ENCODE results near the gene HTRA1.

Gene HTRA1

GRCh38 chr10:122490268-122490667, 28.9 kb downstream of the HTRA1 start:
- Histone ChIP-seq H3K9ac (ENCODE audit: low read length) (peak overlapping the region; percentile 0), H3K9me3 (ENCODE audit: control insufficient read depth, low read length) (no peaks in the 10 kb centered on the region), H3K4me3 (ENCODE audit: low read length) (no peak overlapping the region), H3K27me3 (replicated peaks; ENCODE audit: control insufficient read depth, insufficient read depth, low read length) (no peaks in the 10 kb centered on the region), H3K4me1 (ENCODE audit: control insufficient read depth, insufficient read depth, low read length) (peaks cover 80% of the 10 kb centered on the region), H3K36me3 (ENCODE audit: control insufficient read depth, insufficient read depth, low read length, severe bottlenecking) (peaks cover 15% of the 10 kb centered on the region)
- DNase-seq (ENCODE audit: low read depth) = peak; percentile 53

- H3K4me3 ChIP-seq (ENCODE audit: low read length) = no peak overlapping the region
- H3K4me1 ChIP-seq (ENCODE audit: control insufficient read depth, insufficient read depth, low read length) = peaks cover 78% of the 10 kb centered on the region
- DNase-seq (ENCODE audit: low read depth) = peak; percentile 87
- no peaks in the 10 kb centered on the region for H3K27me3 ChIP-seq (replicated peaks; ENCODE audit: control insufficient read depth, insufficient read depth, low read length)
- no peaks in the 10 kb centered on the region for H3K9me3 ChIP-seq (ENCODE audit: control insufficient read depth, low read length)
- peak overlapping the region; percentile 0 for H3K9ac ChIP-seq (ENCODE audit: low read length)
- peaks cover 15% of the 10 kb centered on the region for H3K36me3 ChIP-seq (ENCODE audit: control insufficient read depth, insufficient read depth, low read length, severe bottlenecking)
These were observed 29.7 kb downstream of the HTRA1 start for GRCh38 chr10:122490786-122491680.

- H3K9ac ChIP-seq (ENCODE audit: low read length) = peak overlapping the region; percentile 4
- no peak overlapping the region for H3K4me3 ChIP-seq (ENCODE audit: low read length)
- no peaks in the 10 kb centered on the region for H3K27me3 ChIP-seq (replicated peaks; ENCODE audit: control insufficient read depth, insufficient read depth, low read length)
- peaks cover 15% of the 10 kb centered on the region for H3K36me3 ChIP-seq (ENCODE audit: control insufficient read depth, insufficient read depth, low read length, severe bottlenecking)
- peak; percentile 48 for DNase-seq (ENCODE audit: low read depth)
- H3K4me1 ChIP-seq (ENCODE audit: control insufficient read depth, insufficient read depth, low read length) = peaks cover 69% of the 10 kb centered on the region
- no peaks in the 10 kb centered on the region for H3K9me3 ChIP-seq (ENCODE audit: control insufficient read depth, low read length)
These were observed 30.7 kb downstream of the HTRA1 start for GRCh38 chr10:122492006-122492405.

GRCh38 chr10:122492999-122493481, 31.7 kb downstream of the HTRA1 start:
- Histone ChIP-seq H3K9ac (ENCODE audit: low read length) (peak overlapping the region; percentile 80), H3K9me3 (ENCODE audit: control insufficient read depth, low read length) (no peaks in the 10 kb centered on the region)

GRCh38 chr10:122493761-122494160, 32.4 kb downstream of the HTRA1 start:
- Histone ChIP-seq H3K9ac (ENCODE audit: low read length) (peak overlapping the region; percentile 86), H3K36me3 (ENCODE audit: control insufficient read depth, insufficient read depth, low read length, severe bottlenecking) (peaks cover 11% of the 10 kb centered on the region), H3K4me1 (ENCODE audit: control insufficient read depth, insufficient read depth, low read length) (peaks cover 70% of the 10 kb centered on the region), H3K9me3 (ENCODE audit: control insufficient read depth, low read length) (no peaks in the 10 kb centered on the region), H3K4me3 (ENCODE audit: low read length) (no peak overlapping the region), H3K27me3 (replicated peaks; ENCODE audit: control insufficient read depth, insufficient read depth, low read length) (no peaks in the 10 kb centered on the region)
- peak; percentile 22 for DNase-seq (ENCODE audit: low read depth)

More at GRCh38 chr10:122492999-122493481, 31.7 kb downstream of the HTRA1 start:
- peak; percentile 88 for DNase-seq (ENCODE audit: low read depth)
- H3K36me3 ChIP-seq (ENCODE audit: control insufficient read depth, insufficient read depth, low read length, severe bottlenecking) = peaks cover 12% of the 10 kb centered on the region
- peaks cover 67% of the 10 kb centered on the region for H3K4me1 ChIP-seq (ENCODE audit: control insufficient read depth, insufficient read depth, low read length)
- peak overlapping the region; percentile 59 for H3K4me3 ChIP-seq (ENCODE audit: low read length)
- H3K27me3 ChIP-seq (replicated peaks; ENCODE audit: control insufficient read depth, insufficient read depth, low read length) = no peaks in the 10 kb centered on the region

GRCh38 chr10:122494173-122494820, 32.9 kb downstream of the HTRA1 start:
- Histone ChIP-seq H3K9me3 (ENCODE audit: control insufficient read depth, low read length) (no peaks in the 10 kb centered on the region), H3K36me3 (ENCODE audit: control insufficient read depth, insufficient read depth, low read length, severe bottlenecking) (peaks cover 6% of the 10 kb centered on the region), H3K9ac (ENCODE audit: low read length) (peak overlapping the region; percentile 86), H3K4me1 (ENCODE audit: control insufficient read depth, insufficient read depth, low read length) (peaks cover 75% of the 10 kb centered on the region), H3K27me3 (replicated peaks; ENCODE audit: control insufficient read depth, insufficient read depth, low read length) (no peaks in the 10 kb centered on the region), H3K4me3 (ENCODE audit: low read length) (peak overlapping the region; percentile 54)
- no peak for DNase-seq (ENCODE audit: low read depth)

- DNase-seq (ENCODE audit: low read depth) = peak; percentile 89
- no peaks in the 10 kb centered on the region for H3K9me3 ChIP-seq (ENCODE audit: control insufficient read depth, low read length)
- H3K9ac ChIP-seq (ENCODE audit: low read length) = peak overlapping the region; percentile 86
- peaks cover under 1% of the 10 kb centered on the region for H3K36me3 ChIP-seq (ENCODE audit: control insufficient read depth, insufficient read depth, low read length, severe bottlenecking)
- H3K4me1 ChIP-seq (ENCODE audit: control insufficient read depth, insufficient read depth, low read length) = peaks cover 74% of the 10 kb centered on the region
- no peaks in the 10 kb centered on the region for H3K27me3 ChIP-seq (replicated peaks; ENCODE audit: control insufficient read depth, insufficient read depth, low read length)
- H3K4me3 ChIP-seq (ENCODE audit: low read length) = peak overlapping the region; percentile 54
These were observed 33.5 kb downstream of the HTRA1 start for GRCh38 chr10:122494833-122495232.

- Histone ChIP-seq H3K36me3 (ENCODE audit: control insufficient read depth, insufficient read depth, low read length, severe bottlenecking) (no peaks in the 10 kb centered on the region), H3K27me3 (replicated peaks; ENCODE audit: control insufficient read depth, insufficient read depth, low read length) (no peaks in the 10 kb centered on the region), H3K4me3 (ENCODE audit: low read length) (peak overlapping the region; percentile 54), H3K9me3 (ENCODE audit: control insufficient read depth, low read length) (no peaks in the 10 kb centered on the region), H3K9ac (ENCODE audit: low read length) (peak overlapping the region; percentile 86), H3K4me1 (ENCODE audit: control insufficient read depth, insufficient read depth, low read length) (peaks cover 74% of the 10 kb centered on the region)
- peak; percentile 89 for DNase-seq (ENCODE audit: low read depth)
These were observed 34.3 kb downstream of the HTRA1 start for GRCh38 chr10:122495406-122496340.

- DNase-seq (ENCODE audit: low read depth) = no peak
- H3K4me1 ChIP-seq (ENCODE audit: control insufficient read depth, insufficient read depth, low read length) = peaks cover 60% of the 10 kb centered on the region
- no peaks in the 10 kb centered on the region for H3K9me3 ChIP-seq (ENCODE audit: control insufficient read depth, low read length)
- H3K4me3 ChIP-seq (ENCODE audit: low read length) = no peak overlapping the region
- no peaks in the 10 kb centered on the region for H3K27me3 ChIP-seq (replicated peaks; ENCODE audit: control insufficient read depth, insufficient read depth, low read length)
- peaks cover 13% of the 10 kb centered on the region for H3K36me3 ChIP-seq (ENCODE audit: control insufficient read depth, insufficient read depth, low read length, severe bottlenecking)
- no peak overlapping the region for H3K9ac ChIP-seq (ENCODE audit: low read length)
These were observed 35.9 kb downstream of the HTRA1 start for GRCh38 chr10:122497241-122497640.

- H3K4me1 ChIP-seq (ENCODE audit: control insufficient read depth, insufficient read depth, low read length) = peaks cover 48% of the 10 kb centered on the region
- no peaks in the 10 kb centered on the region for H3K27me3 ChIP-seq (replicated peaks; ENCODE audit: control insufficient read depth, insufficient read depth, low read length)
- H3K9ac ChIP-seq (ENCODE audit: low read length) = peak overlapping the region; percentile 64
- no peak for DNase-seq (ENCODE audit: low read depth)
- no peak overlapping the region for H3K4me3 ChIP-seq (ENCODE audit: low read length)
- H3K9me3 ChIP-seq (ENCODE audit: control insufficient read depth, low read length) = no peaks in the 10 kb centered on the region
- H3K36me3 ChIP-seq (ENCODE audit: control insufficient read depth, insufficient read depth, low read length, severe bottlenecking) = peaks cover 21% of the 10 kb centered on the region
These were observed 37.2 kb downstream of the HTRA1 start for GRCh38 chr10:122498521-122498920.

Measured in adipocyte (in vitro differentiated cells).